HG03159 (cell line): ENCODE results near the gene IL10RB.

ENCODE experiments used
- ATAC-seq: cut with Tn5 transposase; IDR thresholded peaks from one replicate; pipeline ENCODE4 v1.9.1; 2021; ENCODE audit warnings: mild to moderate bottlenecking, moderate library complexity; ENCODE audit not compliant: unreplicated experiment

IL10RB gene

GRCh38 chr21:33265664-33266049 lies 510 bp upstream of the IL10RB start:
- peak; percentile 38 for ATAC-seq

DNA sequence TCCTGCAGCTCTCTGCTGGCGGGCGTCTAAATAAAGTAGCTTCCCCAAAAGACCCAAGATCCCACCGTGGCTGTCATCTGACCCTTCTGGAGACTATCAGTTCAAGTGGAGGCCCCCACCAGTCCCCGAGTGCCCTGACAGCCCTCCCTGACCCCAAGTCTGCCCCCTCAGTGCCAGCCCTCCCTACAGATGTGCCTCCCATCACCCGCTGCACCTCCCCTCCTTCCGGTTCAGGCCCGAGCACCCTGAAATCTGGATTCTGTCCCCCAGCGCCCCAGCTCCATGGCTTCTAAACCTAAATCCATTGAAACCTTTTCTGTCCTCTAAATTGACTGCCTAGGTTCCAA lies 595 bp downstream of the IL10RB start:
- no peak for ATAC-seq

GRCh38 chr21:33267250-33267649 lies 1.1 kb downstream of the IL10RB start:
- ATAC-seq, result no peak

- peak; percentile 10 for ATAC-seq
Measured at GRCh38 chr21:33268393-33268736, 2.2 kb downstream of the IL10RB start.

GRCh38 chr21:33268737-33269441 lies 2.7 kb downstream of the IL10RB start:
- peak; percentile 48 for ATAC-seq

- ATAC-seq, result no peak
Measured at GRCh38 chr21:33270986-33271385, 4.8 kb downstream of the IL10RB start.

- ATAC-seq, result no peak
Measured at GRCh38 chr21:33273044-33273443, 6.9 kb downstream of the IL10RB start.

DNA sequence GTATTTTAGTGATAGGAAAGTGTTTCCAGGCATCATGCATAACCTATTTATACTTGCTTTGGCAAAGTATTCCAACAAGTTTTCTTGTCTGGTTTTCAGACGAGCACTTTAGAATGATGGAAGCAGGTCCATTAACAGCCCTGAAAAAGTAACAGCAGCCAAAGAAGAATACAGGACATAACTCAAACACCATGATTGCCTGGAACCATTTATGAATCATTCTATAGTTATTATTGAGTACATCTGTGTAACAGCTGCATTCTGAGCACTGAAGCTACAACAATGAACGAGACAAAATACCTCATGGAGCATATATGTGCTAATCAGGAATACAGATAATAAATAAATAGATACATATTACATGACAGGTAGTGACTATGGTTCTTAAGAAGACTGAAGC lies 12.6 kb downstream of the IL10RB start:
- no peak for ATAC-seq

- ATAC-seq, result no peak
Measured at GRCh38 chr21:33279330-33279820, 13.2 kb downstream of the IL10RB start.

DNA sequence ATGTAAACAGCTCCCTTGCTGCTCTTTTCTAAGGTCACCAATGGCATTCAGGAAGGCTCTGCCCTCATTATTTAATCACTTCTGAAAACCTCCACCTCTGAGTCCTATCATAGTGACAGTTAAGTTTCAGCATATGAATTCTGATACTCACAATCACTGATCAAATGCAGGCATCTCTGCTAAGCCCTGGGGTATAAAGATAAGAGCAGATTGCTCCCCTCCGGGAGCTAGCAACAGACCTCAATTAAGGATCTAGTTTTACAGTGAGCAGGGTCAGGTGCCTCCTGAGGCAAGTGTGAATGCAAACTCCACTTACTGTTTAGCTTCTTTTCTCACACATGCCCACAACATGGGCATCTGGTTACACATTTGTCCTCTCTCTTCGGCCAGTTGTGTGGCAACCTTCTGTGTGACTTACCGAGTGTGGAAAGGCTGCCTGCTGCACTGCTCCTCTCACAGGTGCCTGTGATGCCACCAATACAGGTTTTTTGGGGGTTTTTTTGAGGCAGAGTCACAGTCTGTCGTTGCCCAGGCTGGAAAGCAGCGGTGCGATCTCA lies 15.0 kb downstream of the IL10RB start:
- ATAC-seq, result no peak

- ATAC-seq, result no peak
Measured at GRCh38 chr21:33283203-33283602, 17.0 kb downstream of the IL10RB start.

DNA sequence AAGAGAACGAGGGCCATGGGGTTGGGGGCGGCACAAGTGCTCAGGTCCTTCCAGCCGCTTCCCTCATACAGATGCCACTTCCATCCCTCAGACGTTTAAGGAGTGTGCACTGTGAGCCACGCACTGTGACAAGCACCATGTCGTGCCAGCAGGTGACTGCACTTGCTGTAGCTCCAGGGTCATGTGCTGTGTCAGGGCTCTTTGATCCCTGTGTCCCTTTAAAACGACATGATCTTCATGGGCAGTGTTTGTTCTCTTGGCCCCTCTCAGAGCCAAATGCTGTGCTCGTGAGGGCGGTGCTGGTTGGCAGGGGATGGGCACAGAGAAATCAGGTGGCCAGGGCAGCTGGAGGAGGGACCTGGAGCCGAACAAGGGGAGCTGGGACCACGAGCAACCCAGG lies 19.9 kb downstream of the IL10RB start:
- no peak for ATAC-seq

DNA sequence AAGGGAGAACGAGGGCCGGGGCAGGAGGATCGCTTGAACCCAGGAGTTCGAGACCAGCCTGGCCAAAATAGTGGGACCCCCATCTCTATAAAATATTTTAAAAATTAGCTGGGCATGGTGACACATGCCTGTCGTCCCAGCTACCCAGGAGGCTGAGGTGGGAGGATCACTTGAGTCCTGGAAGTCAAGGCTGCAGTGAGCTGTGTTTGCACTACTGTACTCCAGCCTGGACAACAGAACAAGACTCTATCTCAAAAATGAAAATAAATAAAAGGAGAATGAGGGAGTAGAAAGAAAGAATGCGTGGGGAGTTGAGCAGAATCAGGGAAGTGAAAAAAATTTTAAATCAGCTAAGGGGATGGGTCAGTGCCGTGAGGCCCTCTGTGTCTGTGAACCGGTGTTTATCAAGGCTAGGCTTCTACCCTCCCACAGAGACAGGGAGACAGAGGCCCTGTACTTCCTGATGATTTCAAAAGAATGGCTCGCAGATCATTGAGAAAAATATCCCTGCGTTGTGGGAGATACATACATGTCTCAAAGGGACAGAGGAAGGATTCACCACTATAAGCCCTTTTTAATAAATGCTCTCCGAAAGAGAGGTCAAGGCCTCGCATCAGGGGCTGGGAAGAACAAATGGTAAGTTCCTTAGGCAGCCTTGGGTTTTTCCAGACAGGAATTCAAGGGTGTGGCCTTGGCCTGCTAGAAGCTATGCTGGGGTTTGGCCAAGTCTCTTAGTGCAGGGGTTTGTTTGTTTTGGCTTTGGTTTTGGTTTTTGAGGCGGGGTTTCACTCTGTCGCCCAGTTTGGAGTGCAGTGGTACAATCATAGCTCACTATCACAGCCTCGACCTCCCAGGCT lies 20.7 kb downstream of the IL10RB start:
- no peak for ATAC-seq

DNA sequence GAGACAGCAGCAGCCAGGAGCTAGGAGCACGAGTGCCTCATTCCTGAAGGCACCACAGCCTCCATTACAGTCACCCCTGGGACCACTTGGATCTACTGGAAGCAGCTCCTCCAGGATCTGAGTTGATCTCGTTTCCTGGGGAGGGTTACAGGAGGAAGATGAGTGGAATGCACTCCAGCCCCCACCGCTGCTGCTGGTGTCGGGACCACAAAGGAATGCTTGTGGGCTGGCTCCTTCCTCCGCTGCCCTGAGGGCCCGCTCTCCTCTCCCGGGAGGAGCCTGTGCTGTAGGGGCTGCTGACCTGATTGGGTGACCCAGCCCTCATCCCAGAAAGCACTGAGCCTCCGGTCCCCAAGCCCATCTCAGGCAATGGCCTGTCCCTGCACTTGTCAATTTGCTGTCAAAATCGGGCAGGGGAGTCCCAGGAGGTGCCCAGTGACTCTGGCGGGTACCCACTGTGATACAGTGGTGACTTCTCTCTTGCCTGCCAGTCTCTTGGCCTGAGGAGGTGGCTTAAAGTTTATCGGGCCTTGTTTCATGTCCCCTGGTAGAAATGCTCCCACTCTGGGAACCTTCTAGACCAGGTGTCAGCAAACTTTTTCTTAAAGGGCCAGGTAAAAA lies 23.1 kb downstream of the IL10RB start:
- ATAC-seq, result no peak

DNA sequence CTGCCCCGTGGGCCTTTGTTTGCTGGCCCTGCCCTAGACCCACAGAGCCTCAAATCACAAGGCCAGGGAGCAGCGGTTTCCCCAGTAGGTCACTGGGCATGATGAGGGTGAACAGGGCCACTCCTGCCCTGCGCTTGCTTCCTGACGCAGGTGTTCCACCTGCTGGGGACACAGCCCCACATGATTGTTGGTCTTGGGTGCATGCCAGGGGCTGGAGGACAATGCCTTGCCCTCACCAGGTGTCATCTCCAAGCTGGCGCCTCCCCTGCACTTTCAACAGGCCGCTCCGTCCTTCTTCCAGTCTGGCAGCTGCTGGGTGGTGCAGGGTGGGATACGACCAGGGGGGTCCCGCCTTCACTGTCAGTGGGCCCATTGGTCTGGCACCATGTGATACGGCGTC lies 24.3 kb downstream of the IL10RB start:
- ATAC-seq, result no peak

GRCh38 chr21:33291686-33292085 lies 25.5 kb downstream of the IL10RB start:
- no peak for ATAC-seq

DNA sequence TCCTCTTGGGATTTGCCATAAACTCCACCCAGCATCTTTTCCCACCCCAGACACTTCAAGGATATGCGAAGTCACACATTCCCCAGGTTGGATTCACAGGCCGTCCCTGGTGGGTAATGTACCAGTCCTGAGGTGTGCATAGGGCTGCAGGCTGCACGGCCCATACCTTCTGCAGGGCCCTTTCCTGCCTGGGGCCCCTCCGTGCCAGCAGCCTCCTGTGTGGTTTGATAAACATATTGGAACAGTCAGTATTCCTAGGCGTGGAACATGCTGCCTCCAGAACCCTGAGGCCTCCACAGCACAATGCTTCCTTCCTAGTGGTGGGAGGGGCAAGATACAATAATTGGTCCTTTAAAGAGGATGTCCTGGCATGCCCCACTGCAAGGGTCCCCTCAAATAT lies 26.6 kb downstream of the IL10RB start:
- ATAC-seq, result no peak

DNA sequence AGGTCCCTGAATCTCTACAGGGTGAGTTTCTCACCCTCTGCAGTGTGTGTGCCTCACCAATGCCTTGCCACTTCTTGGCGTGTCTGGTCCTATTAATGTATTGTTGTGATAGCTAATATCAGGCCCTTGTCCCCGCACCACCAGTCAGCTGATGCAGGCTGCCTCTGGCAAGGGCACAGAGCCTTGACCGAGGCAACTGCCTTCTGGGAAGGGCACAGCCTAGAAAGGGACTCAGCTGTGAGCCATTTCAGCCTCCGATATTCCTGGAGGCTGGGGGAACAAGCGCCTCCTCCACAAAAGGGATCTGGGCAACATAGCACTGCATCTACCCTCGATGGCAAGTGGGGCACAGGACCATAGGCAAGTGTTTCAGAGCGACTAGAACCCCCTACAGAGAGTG lies 27.0 kb downstream of the IL10RB start:
- no peak for ATAC-seq

DNA sequence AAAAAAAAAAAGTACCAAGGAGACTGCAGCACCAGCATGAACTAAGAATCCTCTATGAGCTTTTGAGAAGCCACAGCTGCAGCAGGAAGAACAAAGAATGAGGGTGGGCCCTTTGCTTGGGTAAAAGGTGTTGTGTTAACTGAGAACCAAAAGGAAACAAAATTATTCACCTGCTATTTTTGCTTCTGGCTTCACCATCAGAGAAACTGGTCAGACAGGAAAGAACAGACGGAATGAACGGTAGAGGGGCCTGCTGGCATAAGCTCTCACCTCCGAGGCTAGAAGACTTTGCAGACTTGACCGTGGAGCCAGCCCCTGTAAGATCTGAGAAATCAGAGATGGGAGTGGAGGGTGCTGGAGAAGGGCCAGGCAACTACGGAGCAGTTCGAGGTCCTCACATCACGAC lies 27.6 kb downstream of the IL10RB start:
- no peak for ATAC-seq

DNA sequence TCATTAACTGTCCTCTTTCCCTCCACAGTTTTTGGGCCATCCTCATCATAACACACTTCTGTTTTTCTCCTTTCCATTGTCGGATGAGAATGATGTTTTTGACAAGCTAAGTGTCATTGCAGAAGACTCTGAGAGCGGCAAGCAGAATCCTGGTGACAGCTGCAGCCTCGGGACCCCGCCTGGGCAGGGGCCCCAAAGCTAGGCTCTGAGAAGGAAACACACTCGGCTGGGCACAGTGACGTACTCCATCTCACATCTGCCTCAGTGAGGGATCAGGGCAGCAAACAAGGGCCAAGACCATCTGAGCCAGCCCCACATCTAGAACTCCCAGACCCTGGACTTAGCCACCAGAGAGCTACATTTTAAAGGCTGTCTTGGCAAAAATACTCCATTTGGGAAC lies 30.0 kb downstream of the IL10RB start:
- no peak for ATAC-seq

DNA sequence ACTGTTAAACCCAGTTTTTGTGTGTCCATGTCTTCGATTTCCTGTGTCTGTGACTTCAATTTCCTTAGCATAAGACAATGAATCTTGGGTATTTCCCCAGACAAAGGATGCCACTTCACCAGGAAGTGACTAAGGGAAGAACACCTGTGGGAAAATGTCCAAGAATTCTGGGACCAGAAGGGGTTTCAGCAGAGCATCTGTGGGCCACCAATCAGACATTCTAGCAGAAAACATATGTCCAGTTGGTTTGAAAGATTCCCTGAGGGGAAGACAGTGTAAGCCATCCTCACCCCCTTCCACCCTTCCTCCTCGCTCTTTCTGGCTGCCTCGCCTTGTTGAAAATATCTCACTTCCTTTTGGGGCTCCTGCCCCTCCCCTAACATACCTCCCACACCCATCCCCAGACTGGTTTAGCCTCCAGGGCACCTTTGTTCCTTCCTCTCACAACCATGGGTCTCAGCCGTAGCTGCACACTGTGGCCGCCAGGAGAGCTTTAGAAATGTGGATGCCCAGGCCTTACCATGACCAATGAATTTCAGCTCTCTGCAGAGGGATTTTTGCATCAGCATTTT lies 33.1 kb downstream of the IL10RB start:
- no peak for ATAC-seq
